Measurements from ENCODE around the gene HSF5. TPM values are rescaled to one million over a fixed set of nuclear protein-coding genes. Genes with fewer than 3 reads are reported as not detected.
"Not testable (repeated sequence)": the region's sequence is repeated elsewhere in the genome, so short reads cannot be mapped to it uniquely, and the experiment has no call there.

The HSF5 gene
- polyA plus RNA-seq, 3 donors: 0.19 to 0.36 (median 0.27) TPM

DNA sequence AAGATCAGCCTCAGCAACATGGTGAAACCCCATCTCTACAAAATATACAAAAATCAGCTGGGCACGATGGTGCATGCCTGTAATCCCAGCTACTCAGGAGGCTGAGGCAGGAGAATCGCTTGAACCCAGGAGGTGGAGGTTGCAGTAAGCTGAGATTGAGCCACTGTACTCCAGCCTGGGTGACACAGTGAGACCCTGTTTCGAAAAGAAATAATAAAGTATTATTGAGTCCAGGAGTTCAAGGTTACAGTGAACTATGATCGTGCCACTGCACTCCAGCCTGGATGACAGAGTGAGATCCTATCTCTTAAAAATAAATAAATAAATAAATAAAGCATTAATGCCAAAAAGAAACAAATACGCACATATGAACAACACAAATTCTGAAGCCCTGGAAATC is 6.4 kb downstream of the HSF5 start:
- not testable (repeated sequence) for DNase-seq

DNA sequence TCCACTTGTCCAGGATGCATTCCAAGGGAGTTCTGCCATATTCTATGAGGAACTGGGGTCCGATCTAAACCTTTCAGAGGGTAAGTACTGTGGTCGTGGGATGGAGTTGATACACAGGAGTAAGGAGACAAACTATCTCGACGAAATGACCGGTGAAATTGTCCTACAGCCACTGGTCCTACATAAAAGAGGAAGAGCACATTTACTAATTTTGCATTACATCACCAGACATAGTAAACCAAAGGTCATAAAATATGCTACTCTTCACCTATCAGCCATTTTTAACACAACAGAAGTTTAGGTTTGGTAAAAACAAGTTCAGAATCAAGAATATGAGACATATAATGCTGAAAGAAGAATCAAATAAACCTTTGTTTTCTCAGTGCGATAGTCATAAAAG is 8.1 kb downstream of the HSF5 start:
- DNase-seq: no peak

GRCh38 chr17:58476812-58477211 is 11.4 kb downstream of the HSF5 start:
- DNase-seq: no peak

DNA sequence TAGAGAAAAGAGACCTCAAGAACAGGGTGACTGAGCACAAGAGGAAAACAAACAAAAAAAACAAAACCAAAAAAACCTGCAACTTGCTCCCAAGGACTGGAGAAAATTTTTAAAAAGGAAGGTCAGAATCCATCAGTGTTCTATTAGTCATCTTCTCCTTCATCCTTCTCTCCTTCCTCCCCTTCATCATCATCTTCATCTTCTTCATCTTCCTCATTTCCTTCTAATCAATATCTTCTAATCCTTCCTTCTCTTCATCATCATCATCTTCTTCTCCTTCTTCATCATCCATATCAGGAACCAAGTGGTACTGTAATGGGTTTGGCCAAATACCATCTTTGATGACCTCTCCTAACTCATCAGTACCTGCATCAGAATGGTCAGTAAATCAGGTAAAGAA is 12.2 kb downstream of the HSF5 start:
- no peak for DNase-seq

DNA sequence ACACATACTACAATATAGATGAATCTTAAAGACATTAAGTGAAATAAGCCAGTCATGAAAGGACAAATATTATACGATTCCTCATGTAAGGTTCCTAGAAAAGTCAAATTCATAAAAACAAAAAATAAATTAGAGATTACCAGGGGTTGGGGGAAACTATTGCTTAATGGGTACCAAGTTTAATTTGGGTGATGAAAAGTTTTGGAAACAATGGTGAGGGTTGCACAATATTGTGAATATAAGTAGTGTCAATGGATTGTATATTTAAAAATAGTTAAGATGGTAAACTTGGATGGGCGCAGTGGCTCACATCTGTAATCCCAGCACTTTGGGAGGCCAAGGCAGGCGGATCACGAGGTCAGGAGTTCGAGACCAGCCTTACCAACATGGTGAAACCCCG is 17.9 kb downstream of the HSF5 start:
- no peak for DNase-seq

DNA sequence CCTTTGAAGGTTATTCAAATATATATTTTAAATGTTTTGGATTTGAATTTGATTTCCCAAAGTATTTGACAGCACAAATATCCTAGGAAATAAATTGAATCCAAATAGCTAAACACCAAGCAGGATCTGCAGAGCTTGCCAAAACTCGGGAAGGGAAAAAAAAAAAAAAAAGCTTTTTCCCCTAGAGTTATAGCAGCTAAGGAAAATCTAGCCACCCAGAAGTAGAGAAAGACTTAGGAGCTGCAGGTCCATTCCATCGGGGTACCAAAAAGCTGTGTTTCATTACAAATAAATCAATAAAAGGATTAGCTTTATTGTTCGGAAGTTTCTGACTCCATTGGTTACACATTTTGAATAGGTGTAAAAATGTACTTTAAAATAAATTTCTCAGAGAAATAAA is 19.3 kb downstream of the HSF5 start:
- no peak for DNase-seq

DNA sequence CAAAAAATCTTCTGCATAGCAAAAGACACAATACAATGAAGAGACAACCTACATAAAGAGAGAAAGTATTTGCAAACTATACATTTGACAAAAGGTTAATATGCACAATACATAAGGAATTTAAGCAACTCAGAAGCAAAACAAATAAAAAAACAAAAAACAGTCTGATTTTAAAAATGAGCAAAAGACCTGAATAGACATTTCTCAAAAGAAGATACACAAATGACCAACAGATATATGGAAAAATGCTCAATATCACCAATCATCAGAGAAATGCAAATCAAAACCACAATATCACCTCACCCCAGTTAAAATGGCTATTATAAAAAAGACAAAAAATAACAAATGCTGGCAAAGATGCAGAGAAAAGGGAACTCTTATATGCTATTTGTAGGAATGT is 32.7 kb downstream of the HSF5 start:
- no peak for DNase-seq

GRCh38 chr17:58452738-58453137 is 35.5 kb downstream of the HSF5 start:
- no peak for DNase-seq

- peak; percentile 48 for DNase-seq
These were observed 40.9 kb downstream of the HSF5 start for GRCh38 chr17:58447039-58447975.

- DNase-seq: no peak
These were observed 42.1 kb downstream of the HSF5 start for GRCh38 chr17:58446086-58446485.

DNA sequence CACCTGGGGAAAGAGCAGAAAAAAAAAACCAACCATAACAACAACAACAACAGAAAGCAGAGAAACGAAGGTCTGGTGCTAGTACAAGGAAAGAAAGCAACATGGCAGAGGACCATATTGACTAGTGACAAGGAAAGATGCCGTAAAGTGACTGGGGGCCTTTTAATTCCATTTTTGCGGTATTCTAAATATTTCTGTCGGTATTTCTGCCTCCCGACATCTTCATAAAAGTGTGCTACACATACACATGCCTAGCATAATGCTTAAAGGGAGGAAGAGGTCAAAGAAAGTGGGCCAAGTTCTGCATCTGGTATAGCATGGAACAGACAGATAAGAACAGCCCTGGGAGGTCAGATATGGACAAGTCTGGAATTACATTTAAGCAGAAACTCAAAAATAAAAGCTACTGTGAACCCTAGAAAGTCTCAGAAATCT is 51.4 kb downstream of the HSF5 start:
- no peak for DNase-seq

DNA sequence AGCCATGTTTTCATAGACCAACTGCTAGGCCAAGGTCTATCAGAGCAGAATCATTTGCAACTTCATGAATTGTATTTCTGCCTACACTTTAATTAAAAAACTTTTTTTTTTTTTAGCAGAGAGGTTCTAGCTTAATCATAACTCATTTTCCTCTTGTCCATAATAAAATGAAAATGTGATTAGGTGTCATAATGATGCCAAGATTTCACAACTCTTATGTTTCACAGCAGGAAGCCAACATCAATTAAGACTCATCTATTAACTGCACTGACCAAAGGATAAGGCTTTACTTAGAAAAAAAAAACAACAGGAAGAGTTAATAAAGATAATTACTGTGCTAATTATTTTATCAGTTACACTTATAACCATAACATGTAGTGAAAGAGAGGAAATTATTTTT is 52.0 kb downstream of the HSF5 start:
- no peak for DNase-seq

GRCh38 chr17:58432806-58433573 is 55.2 kb downstream of the HSF5 start:
- no peak for DNase-seq

- no peak for DNase-seq
These were observed 60.4 kb downstream of the HSF5 start for GRCh38 chr17:58427807-58428206.

DNA sequence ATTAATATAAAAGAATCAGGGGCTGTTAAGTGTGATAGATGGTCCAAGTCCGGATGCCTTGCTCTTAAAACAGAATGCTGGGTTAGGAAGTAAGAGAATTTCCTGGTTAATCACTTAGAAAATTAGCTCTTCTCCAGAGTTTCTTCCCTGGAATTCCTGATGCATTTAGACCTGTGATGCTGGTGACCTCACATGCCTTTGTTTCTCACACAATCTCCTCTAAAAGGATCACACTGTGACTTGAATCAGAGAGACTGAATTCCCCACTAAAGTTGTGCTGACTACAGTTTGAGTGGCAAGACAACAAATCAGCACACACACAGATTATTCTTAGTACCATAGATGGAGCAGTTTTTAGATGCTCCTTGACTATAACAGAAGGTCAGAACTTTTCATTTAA is 66.5 kb downstream of the HSF5 start:
- DNase-seq: no peak

GRCh38 chr17:58420827-58421226 is 67.4 kb downstream of the HSF5 start:
- DNase-seq: no peak

- peak; percentile 93 for DNase-seq
These were observed 70.7 kb downstream of the HSF5 start, which contains the start of gene RNF43 for GRCh38 chr17:58417300-58418092. RNF43 (minus strand) TSS chr17:58417534; CDS start chr17:58415577, 1,957 bp downstream.

- no peak for DNase-seq
These were observed 71.3 kb downstream of the HSF5 start for GRCh38 chr17:58416937-58417299.

GRCh38 chr17:58416396-58416795 is 71.8 kb downstream of the HSF5 start:
- no peak for DNase-seq

- DNase-seq: no peak
These were observed 72.7 kb downstream of the HSF5 start for GRCh38 chr17:58415371-58416055.

GRCh38 chr17:58414596-58414997 is 73.6 kb downstream of the HSF5 start:
- DNase-seq: no peak

GRCh38 chr17:58413684-58414083 is 74.5 kb downstream of the HSF5 start:
- DNase-seq: no peak

All from renal pelvis (tissue), 4 donors.